OCI-LY1 (cell line): ENCODE results near the gene LRIG1.

ENCODE experiments used
- EZH2 ChIP-seq: fragments of 200-600 bp; sonication (generic), shearing (Covaris generic); IDR thresholded peaks from 2 replicates; pipeline ENCODE4 v1.8.0; 2017; ENCODE audit warnings: borderline replicate concordance, mixed run types, mild to moderate bottlenecking, antibody characterized with exemption, low read length, moderate library complexity, mixed read lengths
- TF ChIP-seq, protein P1 (sequence below): fragments of 200-600 bp; sonication (generic), shearing (Covaris generic); IDR thresholded peaks from 2 replicates; pipeline ENCODE4 v1.5.1; 2017; ENCODE audit warnings: mild to moderate bottlenecking, antibody characterized with exemption, low read length, moderate library complexity, mixed read lengths

DNA sequence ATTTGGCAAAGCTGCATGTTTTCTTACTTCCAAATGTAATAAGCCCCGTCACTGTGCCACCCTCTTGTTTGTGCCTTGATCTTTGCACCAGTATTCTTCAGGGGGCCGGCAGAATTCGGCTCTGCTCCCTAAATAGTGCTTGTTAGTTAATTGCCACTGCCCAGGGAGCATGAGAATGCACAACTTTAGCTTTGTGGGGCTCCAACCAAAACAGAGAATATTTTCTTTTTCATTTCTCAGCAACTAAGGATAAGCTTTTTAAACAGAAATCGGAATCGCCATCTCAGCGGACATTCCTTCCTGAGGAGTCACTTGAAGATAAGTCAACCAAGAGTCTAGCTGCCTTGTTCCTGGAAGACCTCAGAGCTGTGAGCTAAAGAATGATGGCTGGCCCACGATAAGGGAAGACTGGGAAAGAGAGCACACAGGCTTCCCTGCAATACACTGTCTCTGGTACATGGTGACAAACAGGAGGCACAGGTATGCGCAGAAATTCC, 106.0 kb downstream of the LRIG1 start:
- TF ChIP-seq, protein P1, sequence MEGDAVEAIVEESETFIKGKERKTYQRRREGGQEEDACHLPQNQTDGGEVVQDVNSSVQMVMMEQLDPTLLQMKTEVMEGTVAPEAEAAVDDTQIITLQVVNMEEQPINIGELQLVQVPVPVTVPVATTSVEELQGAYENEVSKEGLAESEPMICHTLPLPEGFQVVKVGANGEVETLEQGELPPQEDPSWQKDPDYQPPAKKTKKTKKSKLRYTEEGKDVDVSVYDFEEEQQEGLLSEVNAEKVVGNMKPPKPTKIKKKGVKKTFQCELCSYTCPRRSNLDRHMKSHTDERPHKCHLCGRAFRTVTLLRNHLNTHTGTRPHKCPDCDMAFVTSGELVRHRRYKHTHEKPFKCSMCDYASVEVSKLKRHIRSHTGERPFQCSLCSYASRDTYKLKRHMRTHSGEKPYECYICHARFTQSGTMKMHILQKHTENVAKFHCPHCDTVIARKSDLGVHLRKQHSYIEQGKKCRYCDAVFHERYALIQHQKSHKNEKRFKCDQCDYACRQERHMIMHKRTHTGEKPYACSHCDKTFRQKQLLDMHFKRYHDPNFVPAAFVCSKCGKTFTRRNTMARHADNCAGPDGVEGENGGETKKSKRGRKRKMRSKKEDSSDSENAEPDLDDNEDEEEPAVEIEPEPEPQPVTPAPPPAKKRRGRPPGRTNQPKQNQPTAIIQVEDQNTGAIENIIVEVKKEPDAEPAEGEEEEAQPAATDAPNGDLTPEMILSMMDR, result no peak
- no peak for TF ChIP-seq EZH2
